Lower leg skin (tissue), 4 donors: ENCODE measurements around the gene TSPAN33. TPM values are rescaled to one million over a fixed set of nuclear protein-coding genes. Genes with fewer than 3 reads are reported as not detected.
A peak's percentile ranks its signal among the peaks of the same experiment; 100 is the strongest.

Experiments
- DNase-seq, 2 donors: peaks; one replicate each; pipeline ENCODE4 v3.0.0-alpha.2; 2019; ENCODE audit warnings: low spot score in 2 of 2
- H3K4me3 ChIP-seq: fragments of 200-600 bp; sonication (generic); 2 replicates; pipeline ENCODE4 v1.5.1; 2017; ENCODE audit warnings: mild to moderate bottlenecking, low read depth; ENCODE audit not compliant: poor library complexity, severe bottlenecking
- CTCF ChIP-seq, 3 donors: fragments of 450-650 bp; IDR thresholded peaks; one replicate each; pipeline ENCODE4 v1.5.1; 2016; ENCODE audit warnings: antibody characterized with exemption in 3 of 3, mild to moderate bottlenecking in 3 of 3, moderate library complexity in 2 of 3
- POLR2A ChIP-seq, 2 donors: fragments of 450-650 bp; IDR thresholded peaks; one replicate each; pipeline ENCODE4 v1.6.1; 2016 to 2017; ENCODE audit warnings: antibody characterized with exemption in 2 of 2, mild to moderate bottlenecking in 1 of 2, moderate library complexity in 1 of 2
- WGBS, 2 donors: methylation state at CpG; one replicate each; pipeline ENCODE4 v1.1.5; 2018; 5-methylcytosine and 5-hydroxymethylcytosine counted together
- intact Hi-C: fragments of 100-400 bp; cut with DNase I; formaldehyde crosslinking; loops from one replicate; pipeline ENCODE4 v1.15.0; 2023; ENCODE audit warnings: low total_unique reads
- total RNA-seq, 4 donors: library from RNA; depleted of rRNA; stranded (reverse); fragments of >200 nt; gene quantifications; one replicate each; pipeline ENCODE4 v1.1.0, GENCODE V29; 2016

TSPAN33 gene
- total RNA-seq, 4 donors from 2014 or later, result 7.4 to 13.4 (median 9.9) TPM

GRCh38 chr7:129103561-129104324 lies 40.8 kb upstream of the TSPAN33 start:
- H3K4me3 ChIP-seq, result no peak overlapping the region
- no peak for TF ChIP-seq CTCF (IDR thresholded peaks at IDR 0.05)
- TF ChIP-seq POLR2A (IDR thresholded peaks at IDR 0.05), result no peak
- intact Hi-C loops, result no loop called here
- no peak for DNase-seq
- 75 to 87% methylated on average over 4 of the region's 4 CpGs for WGBS, 2 donors

- no peak for DNase-seq
- WGBS, 2 donors, result 88 to 95% methylated on average over 4 of the region's 4 CpGs
- intact Hi-C loops, result no loop called here
- TF ChIP-seq CTCF (IDR thresholded peaks at IDR 0.05), result no peak
- TF ChIP-seq POLR2A (IDR thresholded peaks at IDR 0.05), result no peak
- H3K4me3 ChIP-seq, result no peak overlapping the region
Observed at GRCh38 chr7:129108581-129108980, 35.9 kb upstream of the TSPAN33 start.

GRCh38 chr7:129110258-129110981 lies 34.1 kb upstream of the TSPAN33 start:
- intact Hi-C loops, result no loop called here
- WGBS, 2 donors, result 53 to 64% methylated on average over 1 of the region's 1 CpG
- no peak overlapping the region for H3K4me3 ChIP-seq
- TF ChIP-seq CTCF (IDR thresholded peaks at IDR 0.05) (no peak), POLR2A (IDR thresholded peaks at IDR 0.05) (no peak)
- peak; percentile 22 to 61 for DNase-seq

- DNase-seq, result no peak
- TF ChIP-seq CTCF (IDR thresholded peaks at IDR 0.05) (no peak), POLR2A (IDR thresholded peaks at IDR 0.05) (no peak)
- intact Hi-C loops, result no loop called here
- H3K4me3 ChIP-seq, result no peak overlapping the region
Observed at GRCh38 chr7:129110982-129111376, 33.5 kb upstream of the TSPAN33 start.

- intact Hi-C loops, result no loop called here
- no peak overlapping the region for H3K4me3 ChIP-seq
- no peak for DNase-seq
- TF ChIP-seq POLR2A (IDR thresholded peaks at IDR 0.05) (no peak), CTCF (IDR thresholded peaks at IDR 0.05) (no peak)
Observed at GRCh38 chr7:129115676-129116075, 28.8 kb upstream of the TSPAN33 start.
